Activated naive CD4-positive, alpha-beta T cell treated with anti-CD3 and anti-CD28 coated beads, Interleukin-2, amount 50 U/mL, for 16 hours (primary cell): ENCODE measurements around the gene UBA3.

Experiments used
- DNase-seq: peaks from one replicate; pipeline ENCODE4 v3.0.0-alpha.2; 2020

The UBA3 gene

GRCh38 chr3:69097407-69098086 lies 17.4 kb upstream of the UBA3 start:
- DNase-seq, result no peak

- DNase-seq, result no peak
Observed at GRCh38 chr3:69096299-69096698, 16.1 kb upstream of the UBA3 start.

GRCh38 chr3:69095636-69096035 lies 15.5 kb upstream of the UBA3 start:
- no peak for DNase-seq

- no peak for DNase-seq
Observed at GRCh38 chr3:69094467-69095205, 14.5 kb upstream of the UBA3 start.

- DNase-seq, result no peak
Observed at GRCh38 chr3:69092030-69092516, 11.9 kb upstream of the UBA3 start.

GRCh38 chr3:69091389-69092029 lies 11.3 kb upstream of the UBA3 start:
- DNase-seq, result no peak

GRCh38 chr3:69090021-69090420 lies 9.9 kb upstream of the UBA3 start:
- DNase-seq, result no peak

GRCh38 chr3:69088063-69088462 lies 7.9 kb upstream of the UBA3 start:
- DNase-seq, result no peak

- no peak for DNase-seq
Observed at GRCh38 chr3:69087030-69087791, 7.0 kb upstream of the UBA3 start.

GRCh38 chr3:69085833-69086722 lies 5.9 kb upstream of the UBA3 start:
- DNase-seq, result peak; percentile 77

GRCh38 chr3:69085168-69085832 lies 5.1 kb upstream of the UBA3 start:
- DNase-seq, result no peak

GRCh38 chr3:69084326-69085167 lies 4.4 kb upstream of the UBA3 start, which contains the start of gene ARL6IP5:
Gene ARL6IP5, plus strand, starts transcription at chr3:69084937. Its CDS starts 111 bp downstream, at chr3:69085048.
- DNase-seq, result peak; percentile 89

- peak; percentile 72 for DNase-seq
Observed at GRCh38 chr3:69082805-69083204, 2.6 kb upstream of the UBA3 start.

GRCh38 chr3:69082361-69082760 lies 2.2 kb upstream of the UBA3 start:
- DNase-seq, result no peak

- DNase-seq, result no peak
Observed at GRCh38 chr3:69081583-69082262, 1.6 kb upstream of the UBA3 start.

- peak; percentile 23 for DNase-seq
Observed at GRCh38 chr3:69079269-69080159, 651 bp downstream of the UBA3 start.

GRCh38 chr3:69072928-69073327 lies 7.2 kb downstream of the UBA3 start:
- no peak for DNase-seq

- DNase-seq, result no peak
Observed at GRCh38 chr3:69066121-69066520, 14.0 kb downstream of the UBA3 start.
